IPS-20b (cell line): ENCODE measurements around the gene ABCG1.

Experiments
- H3K27ac ChIP-seq: one replicate; pipeline ENCODE4 v1.5.1; 2013; ENCODE audit warnings: low read length
- H3K27me3 ChIP-seq: 2 replicates; pipeline ENCODE4 v1.6.1; 2013; ENCODE audit warnings: mild to moderate bottlenecking, low read length, inconsistent platforms; ENCODE audit not compliant: insufficient read depth
- H3K36me3 ChIP-seq: 2 replicates; pipeline ENCODE4 v1.6.1; 2013; ENCODE audit warnings: low read depth, mild to moderate bottlenecking, inconsistent platforms, low read length, moderate library complexity; ENCODE audit not compliant: insufficient read depth
- H3K4me1 ChIP-seq: 2 replicates; pipeline ENCODE4 v1.6.1; 2013; ENCODE audit warnings: mild to moderate bottlenecking, control low read depth, inconsistent platforms, low read length, moderate library complexity; ENCODE audit not compliant: insufficient read depth
- H3K4me3 ChIP-seq: 2 replicates; pipeline ENCODE4 v1.5.1; 2013; ENCODE audit warnings: mild to moderate bottlenecking, low read length, inconsistent platforms
- H3K9ac ChIP-seq: 2 replicates; pipeline ENCODE4 v1.6.1; 2013; ENCODE audit warnings: low read depth, mild to moderate bottlenecking, inconsistent platforms, low read length, moderate library complexity
- H3K9me3 ChIP-seq: 2 replicates; pipeline ENCODE4 v1.6.1; 2013; ENCODE audit warnings: mild to moderate bottlenecking, low read depth, low read length, inconsistent platforms; ENCODE audit not compliant: insufficient read depth

Gene ABCG1

DNA sequence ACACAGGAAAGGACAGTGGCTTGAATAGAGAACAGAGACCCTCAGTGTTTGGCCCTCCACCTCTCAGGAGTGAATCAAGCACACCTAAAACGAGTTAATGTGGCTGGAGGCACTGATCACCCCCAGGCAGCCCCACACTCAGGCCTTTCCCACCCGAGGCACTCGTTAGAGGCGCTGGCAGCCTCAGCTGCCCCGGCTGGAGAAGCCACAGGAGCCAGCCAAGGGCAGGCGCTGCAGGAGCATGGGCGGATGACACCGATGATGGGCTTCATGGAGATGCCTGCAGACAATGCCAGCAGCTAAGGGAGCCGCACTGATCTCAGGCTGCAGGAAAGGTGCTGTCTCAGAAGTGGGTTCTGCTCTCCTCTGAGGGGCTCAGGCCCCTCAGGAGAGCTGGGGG is 24.1 kb upstream of the ABCG1 start:
- no peaks in the 10 kb centered on the region for H3K9me3 ChIP-seq
- no peak overlapping the region for H3K9ac ChIP-seq
- H3K27me3 ChIP-seq: no peaks in the 10 kb centered on the region
- H3K36me3 ChIP-seq: no peaks in the 10 kb centered on the region
- no peak overlapping the region for H3K27ac ChIP-seq
- no peak overlapping the region for H3K4me3 ChIP-seq
- no peaks in the 10 kb centered on the region for H3K4me1 ChIP-seq

DNA sequence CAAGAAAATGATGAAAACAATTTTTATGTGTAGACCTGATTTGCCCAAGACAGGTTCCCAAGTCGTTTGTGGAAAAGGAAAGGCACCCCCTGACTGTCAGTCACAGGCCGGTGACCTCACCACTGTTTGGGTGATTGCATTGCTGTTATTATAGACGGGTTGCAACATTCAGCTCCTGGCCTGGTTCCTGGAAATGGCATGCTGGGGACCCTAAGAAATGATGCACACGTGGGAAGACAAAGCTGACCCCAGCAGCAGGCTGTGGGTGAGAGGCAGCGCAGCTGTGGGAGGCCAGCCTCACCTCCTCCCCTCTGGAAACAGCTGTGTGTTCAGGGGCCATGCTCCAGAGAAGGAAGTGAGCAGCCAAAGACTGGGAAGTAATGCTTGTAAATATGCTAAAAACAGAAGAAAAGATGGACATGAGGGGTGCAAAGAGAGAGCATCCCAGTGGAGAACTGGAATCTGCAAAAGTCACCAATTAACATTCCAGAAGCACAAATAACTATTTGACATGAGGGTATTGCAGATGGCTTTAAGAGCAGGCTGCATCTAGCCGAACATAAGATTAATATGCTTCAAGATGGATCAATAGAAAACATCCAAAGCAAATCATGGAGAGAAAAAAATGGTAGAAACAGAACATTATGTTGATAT is 23.4 kb upstream of the ABCG1 start:
- Histone ChIP-seq H3K9ac (no peak overlapping the region), H3K36me3 (no peaks in the 10 kb centered on the region), H3K27ac (no peak overlapping the region), H3K4me3 (no peak overlapping the region), H3K27me3 (no peaks in the 10 kb centered on the region), H3K4me1 (no peaks in the 10 kb centered on the region), H3K9me3 (no peaks in the 10 kb centered on the region)

DNA sequence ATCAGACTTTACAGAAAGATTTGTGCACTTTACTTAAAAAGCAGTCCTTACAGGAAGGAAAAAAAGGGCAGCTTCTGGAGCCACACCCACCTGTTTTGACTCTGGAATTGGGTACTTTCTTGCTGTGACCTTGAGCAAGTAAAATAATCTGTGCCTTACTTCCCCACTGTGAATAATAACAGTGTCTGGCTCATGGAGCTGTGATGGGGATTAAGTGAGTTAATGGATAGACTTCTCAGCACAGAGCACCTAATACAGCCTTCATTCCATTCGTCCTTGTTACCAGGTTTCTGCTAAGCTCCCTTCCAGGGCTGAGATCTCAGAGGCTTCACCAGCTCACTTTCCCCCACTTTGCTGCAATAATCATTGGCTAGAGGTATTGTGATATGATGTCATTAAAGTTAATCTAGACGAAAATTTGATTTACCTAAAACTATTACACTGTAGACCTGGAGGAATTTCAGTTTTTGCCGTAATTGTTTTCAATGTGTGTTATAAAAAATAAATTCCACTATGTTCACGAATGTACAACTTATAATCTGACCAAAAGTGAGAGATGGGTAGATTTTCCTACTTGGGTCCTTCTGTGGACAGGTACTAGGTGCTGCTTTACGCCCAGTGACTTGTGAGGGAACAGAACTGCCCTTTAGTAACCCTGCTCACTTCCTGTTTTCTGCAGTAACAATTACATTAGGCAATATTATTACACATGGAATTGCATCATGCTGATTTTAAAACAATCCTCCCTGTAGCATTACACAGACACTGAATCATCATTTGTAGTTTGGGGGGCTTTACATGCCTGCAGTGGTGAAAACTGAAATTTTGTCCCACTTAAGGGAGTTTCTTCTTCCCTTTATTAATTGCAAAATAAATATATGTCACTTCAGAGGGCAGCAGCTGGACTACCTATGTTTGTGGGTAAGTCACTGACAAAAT is 19.7 kb upstream of the ABCG1 start:
- Histone ChIP-seq H3K4me1 (no peaks in the 10 kb centered on the region), H3K4me3 (no peak overlapping the region), H3K27me3 (no peaks in the 10 kb centered on the region), H3K9me3 (no peaks in the 10 kb centered on the region), H3K9ac (no peak overlapping the region), H3K36me3 (no peaks in the 10 kb centered on the region), H3K27ac (no peak overlapping the region)

DNA sequence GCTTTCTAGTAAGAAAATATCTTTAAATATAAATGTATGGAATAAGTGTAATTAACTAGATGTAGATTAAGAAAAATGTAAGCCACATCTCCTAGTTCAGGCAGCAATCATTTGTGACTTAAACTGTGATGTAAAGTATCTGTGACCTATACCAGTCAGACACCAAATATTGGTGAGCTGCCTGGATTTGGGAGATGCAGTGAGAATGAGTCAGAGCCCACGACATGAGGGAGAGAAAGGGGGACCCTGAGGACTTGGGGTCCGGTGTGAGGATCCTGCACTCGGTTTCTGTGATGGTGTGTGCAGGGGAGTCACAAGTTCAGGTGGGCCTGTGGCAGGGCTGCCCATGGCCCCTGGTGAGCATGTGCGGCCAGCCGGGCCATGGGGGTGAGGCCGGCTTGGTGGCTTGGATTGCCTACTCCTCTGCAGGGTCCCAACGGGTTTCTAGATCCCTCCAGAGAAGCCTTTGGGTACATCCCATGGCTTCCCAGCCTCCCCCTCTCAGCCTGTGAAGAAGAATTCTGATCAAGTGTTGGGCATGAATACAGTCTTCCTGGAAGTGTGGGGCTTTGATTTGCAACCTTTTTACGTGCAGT is 19.0 kb upstream of the ABCG1 start:
- Histone ChIP-seq H3K4me3 (no peak overlapping the region), H3K36me3 (no peaks in the 10 kb centered on the region), H3K9me3 (no peaks in the 10 kb centered on the region), H3K27ac (no peak overlapping the region), H3K9ac (no peak overlapping the region), H3K4me1 (no peaks in the 10 kb centered on the region), H3K27me3 (no peaks in the 10 kb centered on the region)

DNA sequence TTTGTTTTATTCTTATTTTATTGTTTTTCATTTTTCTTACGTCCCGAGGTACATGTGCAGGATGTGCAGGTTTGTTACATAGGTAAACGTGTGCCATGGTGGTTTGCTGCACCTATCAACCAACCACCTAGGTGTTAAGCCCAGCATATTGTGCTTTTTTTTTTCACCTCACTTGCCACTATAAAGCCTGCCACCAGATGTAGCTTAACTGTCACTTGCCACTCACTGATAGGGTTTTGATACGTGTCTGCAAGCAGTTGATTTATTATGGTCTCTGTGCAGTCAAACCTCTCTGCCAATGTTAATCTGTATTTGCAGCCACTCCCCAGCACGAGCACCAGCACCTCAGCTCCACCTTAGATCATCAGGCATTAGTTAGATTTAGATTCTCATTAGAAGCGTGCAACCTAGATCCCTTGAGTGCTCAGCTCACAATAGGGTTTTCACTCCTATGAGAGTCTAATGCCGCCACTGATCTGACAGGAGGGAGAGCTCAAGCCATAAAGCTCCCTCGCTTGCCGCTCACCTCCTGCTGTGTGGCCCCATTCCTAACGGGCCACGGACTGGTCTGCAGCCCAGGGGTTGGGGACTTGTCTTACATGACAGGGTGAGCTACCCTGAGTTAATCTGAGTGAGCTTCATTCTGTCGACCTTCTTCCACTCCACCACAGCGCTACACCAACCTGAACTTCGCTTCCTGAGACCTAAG is 17.9 kb upstream of the ABCG1 start:
- no peaks in the 10 kb centered on the region for H3K27me3 ChIP-seq
- no peak overlapping the region for H3K9ac ChIP-seq
- H3K4me3 ChIP-seq: no peak overlapping the region
- no peaks in the 10 kb centered on the region for H3K4me1 ChIP-seq
- no peak overlapping the region for H3K27ac ChIP-seq
- H3K9me3 ChIP-seq: no peaks in the 10 kb centered on the region
- no peaks in the 10 kb centered on the region for H3K36me3 ChIP-seq

DNA sequence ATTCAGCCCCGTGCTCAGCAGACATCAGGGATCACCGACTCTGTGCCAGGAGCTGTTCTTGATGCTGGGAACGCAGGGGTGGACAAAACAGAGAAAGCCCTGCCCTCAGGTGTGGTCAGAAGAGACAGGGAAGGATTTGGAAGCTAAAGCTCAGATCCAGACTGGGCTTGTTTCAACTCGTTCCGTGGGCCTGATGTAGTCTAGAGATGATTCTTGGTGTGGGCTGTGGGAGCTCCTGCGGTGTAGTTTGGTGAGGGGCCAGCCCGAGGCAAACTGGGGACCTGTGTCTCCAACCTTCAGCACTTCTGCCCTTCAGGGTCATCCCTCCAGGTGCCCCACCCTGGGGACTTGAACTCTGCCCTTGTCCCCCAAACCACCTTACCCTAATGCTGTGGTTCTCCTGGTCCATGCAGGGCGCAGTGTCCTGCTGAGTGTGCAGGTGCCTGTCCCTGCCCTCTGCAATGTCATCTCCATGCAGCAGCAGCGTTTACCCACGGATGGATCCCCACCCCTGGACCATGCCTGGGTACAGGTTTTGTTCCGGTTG is 17.3 kb upstream of the ABCG1 start:
- Histone ChIP-seq H3K9me3 (no peaks in the 10 kb centered on the region), H3K4me1 (no peaks in the 10 kb centered on the region), H3K27me3 (no peaks in the 10 kb centered on the region), H3K4me3 (no peak overlapping the region), H3K9ac (no peak overlapping the region), H3K27ac (no peak overlapping the region), H3K36me3 (no peaks in the 10 kb centered on the region)

DNA sequence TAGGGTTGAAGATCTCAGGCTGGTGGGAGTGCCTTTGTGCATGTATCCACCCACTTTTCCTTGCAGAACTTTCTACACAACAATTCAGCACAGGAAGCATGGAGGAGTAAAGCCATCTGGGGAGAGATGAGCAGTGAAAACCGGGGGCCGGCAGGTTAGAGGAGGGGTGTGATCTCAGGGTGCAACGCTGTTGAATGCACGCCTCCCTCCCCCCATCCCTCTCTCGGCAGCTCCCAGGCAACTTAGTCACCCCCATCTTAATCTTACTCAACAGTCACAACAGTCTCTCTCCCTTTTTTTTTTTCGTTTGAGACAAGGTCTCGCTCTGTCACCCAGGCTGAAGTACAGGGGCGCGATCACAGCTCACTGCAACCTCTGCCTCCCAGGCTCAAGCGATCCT is 16.6 kb upstream of the ABCG1 start:
- Histone ChIP-seq H3K9me3 (no peaks in the 10 kb centered on the region), H3K27ac (no peak overlapping the region), H3K9ac (no peak overlapping the region), H3K4me3 (no peak overlapping the region), H3K27me3 (no peaks in the 10 kb centered on the region), H3K4me1 (no peaks in the 10 kb centered on the region), H3K36me3 (no peaks in the 10 kb centered on the region)

DNA sequence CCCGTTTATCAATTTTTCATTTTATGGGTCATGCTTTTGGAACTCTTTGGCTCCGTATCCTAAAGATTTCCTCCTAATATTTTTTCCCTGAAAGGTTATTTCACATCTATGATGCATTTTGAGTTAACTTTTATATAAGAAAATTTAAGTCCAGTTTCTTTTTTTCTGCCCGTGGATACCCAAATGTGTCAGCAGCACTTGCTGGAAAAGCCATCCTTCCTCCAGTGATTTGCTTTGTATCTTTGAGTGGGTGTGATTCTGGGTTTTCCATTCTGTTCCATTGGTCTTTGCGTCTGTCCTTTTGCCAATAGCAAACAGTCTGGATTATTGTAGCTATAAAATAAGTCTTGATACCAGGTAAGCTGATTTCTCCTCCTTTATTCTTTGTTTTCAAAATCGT is 15.6 kb upstream of the ABCG1 start:
- Histone ChIP-seq H3K27me3 (no peaks in the 10 kb centered on the region), H3K27ac (no peak overlapping the region), H3K9me3 (no peaks in the 10 kb centered on the region)

DNA sequence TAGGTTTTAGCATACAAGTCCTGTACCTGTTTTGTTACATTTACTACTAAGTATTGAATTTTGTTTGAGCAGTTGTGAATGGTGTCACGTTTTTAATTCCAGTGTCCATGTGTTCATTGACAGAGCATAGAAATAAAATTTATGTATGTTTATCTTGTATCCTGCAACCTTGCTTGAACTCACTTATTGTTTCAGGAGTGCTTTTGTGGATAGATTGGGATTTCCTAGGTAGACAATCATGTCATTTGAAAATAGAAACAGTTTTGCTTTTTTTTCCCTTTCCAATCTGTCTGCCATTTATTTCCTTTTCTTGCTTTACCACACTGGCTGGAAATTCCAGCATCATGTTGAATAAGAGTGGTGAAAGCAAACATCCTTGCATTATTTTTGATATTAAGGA is 15.0 kb upstream of the ABCG1 start:
- H3K4me1 ChIP-seq: peaks cover 4% of the 10 kb centered on the region; the same call in 1 of the 2 replicates
- H3K9me3 ChIP-seq: no peaks in the 10 kb centered on the region
- no peaks in the 10 kb centered on the region for H3K27me3 ChIP-seq
- no peak overlapping the region for H3K27ac ChIP-seq
- no peak overlapping the region for H3K4me3 ChIP-seq
- H3K9ac ChIP-seq: no peak overlapping the region
- H3K36me3 ChIP-seq: no peaks in the 10 kb centered on the region

More for the DNA sequence above, 15.6 kb upstream of the ABCG1 start:
- no peak overlapping the region for H3K4me3 ChIP-seq
- no peak overlapping the region for H3K9ac ChIP-seq
- H3K4me1 ChIP-seq: peaks cover 4% of the 10 kb centered on the region; the same call in 1 of the 2 replicates
- H3K36me3 ChIP-seq: no peaks in the 10 kb centered on the region

DNA sequence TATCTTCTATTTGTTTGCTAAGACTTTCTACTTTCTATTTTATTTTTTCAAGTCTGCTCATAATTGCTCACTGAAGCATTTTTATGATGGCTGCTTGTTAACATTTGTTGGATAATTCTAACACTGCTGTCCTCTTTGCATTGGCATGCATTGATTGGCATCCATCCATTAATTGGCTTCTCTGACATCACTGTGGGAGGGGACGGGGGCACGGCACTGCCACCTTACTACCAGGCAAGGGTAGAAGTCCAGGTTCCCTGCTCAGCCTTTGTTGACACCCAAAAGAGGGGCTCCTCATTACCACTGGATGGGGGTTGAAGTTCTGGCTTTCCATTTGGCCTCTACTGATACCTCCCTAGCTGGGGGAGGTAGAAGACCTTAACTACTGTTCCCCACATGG is 11.5 kb upstream of the ABCG1 start:
- no peaks in the 10 kb centered on the region for H3K36me3 ChIP-seq
- H3K27ac ChIP-seq: no peak overlapping the region
- H3K9me3 ChIP-seq: no peaks in the 10 kb centered on the region
- no peak overlapping the region for H3K9ac ChIP-seq
- H3K4me3 ChIP-seq: no peak overlapping the region
- H3K27me3 ChIP-seq: no peaks in the 10 kb centered on the region; the same call in 1 of the 2 replicates
- H3K4me1 ChIP-seq: peaks cover 4% of the 10 kb centered on the region; the same call in 1 of the 2 replicates

DNA sequence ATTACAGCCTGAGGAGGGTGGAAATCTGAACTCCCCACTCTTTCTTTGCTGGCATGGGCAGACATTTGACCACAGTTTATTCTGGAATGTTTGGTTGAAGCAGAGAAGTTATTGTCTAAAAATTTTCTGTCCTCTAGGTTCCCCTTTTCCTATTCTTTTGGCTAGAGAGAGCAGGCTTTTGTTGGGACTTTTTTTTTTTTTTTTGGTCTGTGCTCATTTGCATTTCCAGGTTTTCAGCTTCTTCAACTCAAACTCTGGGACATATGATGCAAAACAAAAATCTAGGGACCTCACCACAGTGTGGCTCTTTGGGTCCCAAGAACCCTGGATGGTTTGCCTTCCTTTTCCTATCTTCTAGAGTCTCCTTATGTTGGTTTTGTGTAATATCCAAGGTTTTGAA is 10.9 kb upstream of the ABCG1 start:
- Histone ChIP-seq H3K27me3 (no peaks in the 10 kb centered on the region; the same call in 1 of the 2 replicates), H3K4me3 (no peak overlapping the region), H3K27ac (no peak overlapping the region)

More for the DNA sequence above, 10.9 kb upstream of the ABCG1 start:
- no peak overlapping the region for H3K9ac ChIP-seq
- H3K36me3 ChIP-seq: no peaks in the 10 kb centered on the region
- H3K9me3 ChIP-seq: no peaks in the 10 kb centered on the region
- H3K4me1 ChIP-seq: peaks cover 4% of the 10 kb centered on the region; the same call in 1 of the 2 replicates
